ENCODE results near the gene WDR53. TPM values are rescaled to one million over a fixed set of nuclear protein-coding genes. Genes with fewer than 3 reads are reported as not detected.

WDR53 gene
- total RNA-seq, 4 donors from 2014 or later = 1.6 to 11.5 (median 5.9) TPM

GRCh38 chr3:196604548-196604947 is 36.2 kb upstream of the WDR53 start:
- TF ChIP-seq CTCF (IDR thresholded peaks at IDR 0.05; ENCODE audit: low read depth) = no peak

GRCh38 chr3:196603683-196604082 is 35.3 kb upstream of the WDR53 start:
- TF ChIP-seq CTCF (IDR thresholded peaks at IDR 0.05; ENCODE audit: low read depth) = no peak

DNA sequence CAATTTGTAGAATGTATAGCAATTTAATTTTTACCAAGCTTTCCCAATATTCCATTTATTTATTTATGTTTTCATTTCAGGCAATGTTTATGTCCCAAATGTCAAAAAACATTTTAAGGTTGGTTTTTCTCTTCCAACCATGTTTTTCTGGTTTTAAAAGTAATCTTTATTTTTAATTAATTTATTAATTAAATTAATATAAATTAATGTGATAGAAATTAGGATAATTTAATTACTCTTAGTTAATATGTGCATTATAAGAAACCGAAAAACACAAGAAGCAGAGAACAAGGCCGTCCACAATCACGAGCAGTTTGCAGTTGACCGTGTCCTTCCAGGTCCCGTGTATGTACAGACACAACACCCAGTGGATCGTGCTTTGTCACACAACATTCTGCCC is 34.3 kb upstream of the WDR53 start:
- TF ChIP-seq CTCF (IDR thresholded peaks at IDR 0.05; ENCODE audit: low read depth) = no peak

DNA sequence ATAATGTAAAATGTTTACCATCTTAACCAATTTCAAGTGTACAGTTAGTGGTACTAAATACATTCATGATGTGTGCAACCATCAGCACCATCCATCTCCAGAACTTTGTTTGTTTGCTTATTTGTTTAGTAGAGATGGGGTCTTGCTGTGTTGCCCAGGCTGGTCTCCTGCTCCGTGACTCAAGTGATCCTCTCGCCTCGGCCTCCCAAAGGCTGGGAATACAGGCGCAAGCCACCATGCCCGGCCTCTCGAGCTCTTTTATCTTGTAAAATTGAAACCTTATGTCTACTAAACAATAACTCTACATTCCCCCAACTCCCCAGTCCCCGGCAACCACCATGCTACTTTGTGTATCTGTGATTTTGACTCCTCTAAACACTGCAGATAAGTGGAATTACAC is 32.0 kb upstream of the WDR53 start:
- no peak for TF ChIP-seq CTCF (IDR thresholded peaks at IDR 0.05; ENCODE audit: low read depth)

GRCh38 chr3:196599734-196600128 is 31.4 kb upstream of the WDR53 start:
- no peak for TF ChIP-seq CTCF (IDR thresholded peaks at IDR 0.05; ENCODE audit: low read depth)

DNA sequence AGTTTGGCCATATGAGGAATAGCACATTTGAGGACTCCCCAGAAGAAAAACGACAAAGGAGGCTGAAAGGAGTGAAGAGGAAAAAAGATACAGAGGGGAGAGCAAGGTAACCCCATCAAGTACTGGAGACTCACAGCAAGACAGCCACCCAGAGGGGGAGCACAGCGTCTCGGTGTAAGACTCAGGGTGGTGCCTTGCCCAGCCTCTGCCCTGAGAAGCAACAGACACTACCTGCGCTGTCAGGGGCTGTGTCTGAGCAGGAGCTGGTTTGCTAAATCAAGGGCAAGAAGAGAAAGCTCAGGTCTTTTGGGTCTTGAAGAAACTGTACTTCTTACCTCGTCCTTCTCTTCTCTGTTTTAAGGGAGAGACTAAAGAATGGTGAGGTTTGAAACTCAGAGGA is 28.0 kb upstream of the WDR53 start:
- TF ChIP-seq CTCF (IDR thresholded peaks at IDR 0.05; ENCODE audit: low read depth) = no peak

GRCh38 chr3:196590279-196590678 is 21.9 kb upstream of the WDR53 start:
- no peak for TF ChIP-seq CTCF (IDR thresholded peaks at IDR 0.05; ENCODE audit: low read depth)

Measured in subcutaneous adipose tissue (tissue), 4 donors.